Prostate gland (tissue), 2 donors: ENCODE data around the gene EEA1. TPM values are rescaled to one million over a fixed set of nuclear protein-coding genes. Genes with fewer than 3 reads are reported as not detected.
A peak's percentile ranks its signal among the peaks of the same experiment; 100 is the strongest.

ENCODE experiments used
- DNase-seq: peaks from one replicate; pipeline ENCODE4 v3.0.0-alpha.2; 2019; ENCODE audit warnings: low spot score
- H3K27ac ChIP-seq, 2 donors: fragments of 200-600 bp; sonication (generic); 2 replicates each; pipeline ENCODE4 v1.5.1; 2017 to 2019
- H3K27me3 ChIP-seq: fragments of 200-600 bp; sonication (generic); replicated peaks from 2 replicates; pipeline ENCODE4 v1.5.1; 2019; ENCODE audit not compliant: insufficient read depth
- H3K36me3 ChIP-seq, 2 donors: fragments of 200-600 bp; sonication (generic); 1 replicate in 1 of 2; 2 replicates in 1 of 2; pipeline versions ENCODE4 v1.5.1 to v1.8.1; 2017 to 2019
- H3K4me1 ChIP-seq: fragments of 200-600 bp; sonication (generic); replicated peaks from 2 replicates; pipeline ENCODE4 v1.5.1; 2019
- H3K4me3 ChIP-seq, 2 donors: fragments of 200-600 bp; sonication (generic); 2 replicates each; pipeline ENCODE4 v1.5.1; 2017 to 2019
- H3K9me3 ChIP-seq: fragments of 200-600 bp; sonication (generic); 2 replicates; pipeline ENCODE4 v1.5.1; 2017
- POLR2A ChIP-seq: fragments of 450-650 bp; IDR thresholded peaks from one replicate; pipeline ENCODE4 v1.6.1; 2016; ENCODE audit warnings: antibody characterized with exemption, mild to moderate bottlenecking
- POLR2AphosphoS5 ChIP-seq: sonication (generic); formaldehyde crosslinking; IDR thresholded peaks from one replicate; pipeline ENCODE4 v1.6.1; 2017; ENCODE audit warnings: antibody characterized with exemption
- WGBS: methylation state at CpG from one replicate; pipeline ENCODE4 v1.1.5; 2018; 5-methylcytosine and 5-hydroxymethylcytosine counted together
- intact Hi-C: fragments of 100-400 bp; cut with DNase I; formaldehyde crosslinking; loops from one replicate; pipeline ENCODE4 v1.14.2; 2022
- total RNA-seq, 2 donors: library from RNA; depleted of rRNA; stranded (reverse); fragments of >200 nt; gene quantifications; one replicate each; pipeline ENCODE4 v1.1.0, GENCODE V29; 2016
- TF ChIP-seq, protein P1 (sequence below), 4 experiments: fragments of 200-600 bp in 2 of 4; fragments of 450-650 bp in 2 of 4; sonication (generic) in 2 of 4; IDR thresholded peaks; 1 replicate in 3 of 4; 2 replicates in 1 of 4; pipeline ENCODE4 v1.5.1; 2016 to 2019; ENCODE audit warnings: antibody characterized with exemption in 4 of 4, mild to moderate bottlenecking in 2 of 4, moderate library complexity in 2 of 4

EEA1 gene
- total RNA-seq = 10 to 100 TPM; 18.6 to 22.6 TPM

DNA sequence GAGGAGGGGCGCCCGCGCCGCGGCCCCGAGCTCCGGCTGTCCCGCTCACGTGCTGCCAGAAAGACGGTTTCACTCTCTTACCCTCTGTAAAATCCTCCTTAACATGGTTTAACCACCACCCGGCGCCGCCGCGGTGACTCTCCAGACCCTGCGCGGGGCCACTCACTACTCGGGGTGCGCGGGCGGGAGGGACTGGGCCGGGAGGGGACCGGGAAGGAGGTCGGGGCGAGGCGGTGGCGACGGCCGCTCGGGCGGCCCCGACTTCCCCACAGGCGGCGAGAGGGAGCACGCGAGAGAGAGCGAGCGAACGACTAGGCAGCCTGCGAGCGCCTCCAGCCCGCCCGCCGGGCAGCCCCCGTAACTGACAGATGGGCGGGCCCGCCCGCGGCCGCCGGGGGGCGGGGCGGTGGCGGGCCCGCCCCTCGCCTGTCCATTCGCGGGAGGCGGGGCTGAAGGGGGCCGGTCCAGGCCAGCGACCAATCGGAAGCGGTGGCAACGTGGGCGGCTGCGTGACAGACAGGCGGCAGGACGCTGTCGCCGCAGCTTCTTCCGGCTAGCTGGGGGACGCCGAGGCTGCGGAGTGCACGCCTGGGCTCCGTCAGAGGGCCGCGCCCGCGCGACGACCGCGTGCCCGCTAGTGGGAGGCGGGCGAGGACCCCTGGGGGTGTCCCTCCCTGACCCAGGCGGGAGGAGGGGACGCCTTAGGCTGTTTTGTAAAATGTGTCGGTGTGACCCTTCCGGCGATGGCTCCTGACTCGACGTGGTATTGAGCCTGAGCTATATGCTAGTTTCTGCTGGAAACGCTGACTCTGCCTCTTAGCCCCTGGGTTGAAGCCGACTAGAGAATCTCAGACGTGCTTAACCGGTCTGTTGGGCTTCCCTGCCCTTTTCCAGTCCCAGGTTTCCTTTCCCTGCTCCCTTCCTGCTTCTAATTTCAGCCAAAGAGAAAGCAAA, at the start of gene EEA1:
Gene EEA1, minus strand, starts transcription at position 334 of the 954 bp plus-strand sequence. Its CDS starts 229 bp downstream, at position 105.
- TF ChIP-seq POLR2AphosphoS5 (peak; percentile 91), POLR2A (peak; percentile 94)
- TF ChIP-seq, protein P1, sequence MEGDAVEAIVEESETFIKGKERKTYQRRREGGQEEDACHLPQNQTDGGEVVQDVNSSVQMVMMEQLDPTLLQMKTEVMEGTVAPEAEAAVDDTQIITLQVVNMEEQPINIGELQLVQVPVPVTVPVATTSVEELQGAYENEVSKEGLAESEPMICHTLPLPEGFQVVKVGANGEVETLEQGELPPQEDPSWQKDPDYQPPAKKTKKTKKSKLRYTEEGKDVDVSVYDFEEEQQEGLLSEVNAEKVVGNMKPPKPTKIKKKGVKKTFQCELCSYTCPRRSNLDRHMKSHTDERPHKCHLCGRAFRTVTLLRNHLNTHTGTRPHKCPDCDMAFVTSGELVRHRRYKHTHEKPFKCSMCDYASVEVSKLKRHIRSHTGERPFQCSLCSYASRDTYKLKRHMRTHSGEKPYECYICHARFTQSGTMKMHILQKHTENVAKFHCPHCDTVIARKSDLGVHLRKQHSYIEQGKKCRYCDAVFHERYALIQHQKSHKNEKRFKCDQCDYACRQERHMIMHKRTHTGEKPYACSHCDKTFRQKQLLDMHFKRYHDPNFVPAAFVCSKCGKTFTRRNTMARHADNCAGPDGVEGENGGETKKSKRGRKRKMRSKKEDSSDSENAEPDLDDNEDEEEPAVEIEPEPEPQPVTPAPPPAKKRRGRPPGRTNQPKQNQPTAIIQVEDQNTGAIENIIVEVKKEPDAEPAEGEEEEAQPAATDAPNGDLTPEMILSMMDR (IDR thresholded peaks at IDR 0.05) = peak in 3 of 4 experiments; percentile 21 to 51 (median 34)
- Histone ChIP-seq H3K9me3 (no peaks in the 10 kb centered on the region), H3K4me3 (peak within 1 kb of the TSS; percentile 85), H3K36me3 (no peaks in the 10 kb centered on the region), H3K27me3 (no peaks in the 10 kb centered on the region), H3K4me1 (no peaks in the 10 kb centered on the region), H3K27ac (peak within 1 kb of the TSS; percentile 93 to 98)
- under 1% methylated on average over 82 of the region's 98 CpGs for WGBS
- peak; percentile 97 for DNase-seq
- intact Hi-C loops = loop anchor here (5.0 kb wide), 1 partner anchor 448 kb away; the partner anchor contains the start of gene NUDT4

DNA sequence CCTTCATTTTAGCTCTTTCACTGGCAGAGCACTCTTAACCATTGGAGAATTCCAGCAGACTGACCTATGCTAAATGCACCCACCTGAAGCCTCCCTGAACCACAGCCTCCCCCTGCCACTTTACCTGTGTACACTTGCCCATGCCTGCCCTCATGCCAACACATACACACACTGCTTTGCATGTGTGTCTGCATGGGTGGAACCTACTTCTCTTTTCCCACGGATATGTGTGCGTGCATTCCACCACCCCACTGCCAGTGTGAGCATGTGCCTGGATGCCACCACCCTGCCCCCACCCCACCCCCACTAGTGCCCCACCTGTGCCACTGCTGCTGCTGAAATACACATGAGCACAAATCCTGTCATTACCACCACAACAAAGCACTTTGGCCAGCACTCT, 49.5 kb upstream of the EEA1 start:
- H3K4me1 ChIP-seq = no peaks in the 10 kb centered on the region
- no peaks in the 10 kb centered on the region for H3K27me3 ChIP-seq
- 64% methylated on average over 2 of the region's 2 CpGs for WGBS
- no peaks in the 10 kb centered on the region for H3K36me3 ChIP-seq
- H3K27ac ChIP-seq = no peak overlapping the region
- H3K9me3 ChIP-seq = no peaks in the 10 kb centered on the region
- no peak for DNase-seq
- intact Hi-C loops = no loop called here
- TF ChIP-seq, protein P1 (IDR thresholded peaks at IDR 0.05) = no peak
- no peak for TF ChIP-seq POLR2AphosphoS5
- TF ChIP-seq POLR2A = no peak
- H3K4me3 ChIP-seq = no peak overlapping the region

DNA sequence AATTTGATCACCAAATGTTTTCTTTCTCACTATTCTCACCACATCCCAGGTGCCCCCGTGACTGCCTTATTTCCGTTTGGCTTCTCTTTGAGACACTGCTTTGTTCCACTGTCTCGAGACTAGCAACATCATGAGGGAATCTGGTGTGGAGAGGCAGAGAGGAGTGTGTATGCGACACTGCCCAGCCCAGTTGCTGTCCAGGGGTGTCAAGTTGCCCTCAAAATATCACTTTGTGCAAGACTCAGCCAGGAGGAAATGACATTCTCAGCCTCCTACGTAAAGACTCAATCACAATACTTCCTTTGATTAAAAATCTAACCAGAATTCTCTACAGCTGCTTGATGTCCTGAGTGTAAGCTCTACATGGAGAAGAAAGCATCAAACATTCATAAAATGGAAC, 48.2 kb upstream of the EEA1 start:
- no peak for DNase-seq
- no peaks in the 10 kb centered on the region for H3K27me3 ChIP-seq
- no peaks in the 10 kb centered on the region for H3K4me1 ChIP-seq
- intact Hi-C loops = no loop called here
- H3K36me3 ChIP-seq = no peaks in the 10 kb centered on the region
- H3K9me3 ChIP-seq = no peaks in the 10 kb centered on the region
- H3K4me3 ChIP-seq = no peak overlapping the region
- no peak overlapping the region for H3K27ac ChIP-seq
- TF ChIP-seq, protein P1 (IDR thresholded peaks at IDR 0.05) = no peak
- no peak for TF ChIP-seq POLR2AphosphoS5
- TF ChIP-seq POLR2A = no peak
- WGBS = 80% methylated on average over 5 of the region's 5 CpGs

DNA sequence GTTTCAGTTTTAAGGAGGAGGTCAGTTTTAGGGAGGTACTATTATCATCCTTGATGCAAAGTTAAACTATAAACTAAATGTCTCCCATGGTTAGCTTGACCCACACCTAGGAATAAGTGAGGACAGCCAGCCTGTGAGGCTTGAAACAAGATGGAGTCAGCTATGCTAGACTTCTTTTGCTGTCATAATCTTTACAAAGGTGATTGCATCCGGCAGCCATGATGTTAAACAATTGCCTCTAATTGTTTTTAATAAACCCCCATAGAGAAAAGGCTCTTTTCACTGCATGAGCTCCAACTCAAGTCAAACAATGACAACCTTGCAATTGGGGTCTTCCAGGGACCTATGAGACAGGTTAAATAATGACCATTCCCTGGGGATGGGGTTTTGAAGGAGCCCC, 45.7 kb upstream of the EEA1 start:
- TF ChIP-seq, protein P1 (IDR thresholded peaks at IDR 0.05) = no peak
- TF ChIP-seq POLR2A (no peak), POLR2AphosphoS5 (no peak)
- Histone ChIP-seq H3K27ac (no peak overlapping the region), H3K9me3 (no peaks in the 10 kb centered on the region), H3K27me3 (no peaks in the 10 kb centered on the region), H3K36me3 (no peaks in the 10 kb centered on the region), H3K4me3 (no peak overlapping the region), H3K4me1 (no peaks in the 10 kb centered on the region)
- 88% methylated on average over 1 of the region's 1 CpG for WGBS
- DNase-seq = no peak
- intact Hi-C loops = no loop called here
